Lung (tissue), 12 donors: ENCODE data around the gene RIMS3. TPM values are rescaled to one million over a fixed set of nuclear protein-coding genes. Genes with fewer than 3 reads are reported as not detected.

Experiments used
- ATAC-seq: fragments of 200-7000 bp; cut with Tn5 transposase; one replicate; pipeline ENCODE4 v1.9.1; 2020; ENCODE audit warnings: moderate number of reproducible peaks; ENCODE audit not compliant: insufficient read depth, low FRiP score
- DNase-seq, 3 donors: peaks; one replicate each; pipeline ENCODE4 v3.0.0-alpha.2; 2013 to 2017
- H3K27ac ChIP-seq, 2 donors: one replicate each; pipeline ENCODE4 v1.5.1; 2013; ENCODE audit warnings: mild to moderate bottlenecking in 2 of 2, moderate library complexity in 2 of 2, control low read depth in 1 of 2, inconsistent platforms in 1 of 2, low read depth in 1 of 2, low read length in 1 of 2
- H3K27me3 ChIP-seq, 3 donors: one replicate each; pipeline ENCODE4 v1.5.1; 2013; ENCODE audit warnings: low read length in 2 of 3; ENCODE audit not compliant: control insufficient read depth in 3 of 3, insufficient read depth in 3 of 3
- H3K36me3 ChIP-seq, 4 donors: one replicate each; pipeline ENCODE4 v1.5.1; 2013; ENCODE audit warnings: low read length in 4 of 4, mild to moderate bottlenecking in 1 of 4, moderate library complexity in 1 of 4; ENCODE audit not compliant: control insufficient read depth in 4 of 4, insufficient read depth in 4 of 4
- H3K4me1 ChIP-seq, 5 donors: one replicate each; pipeline ENCODE4 v1.5.1; 2013; ENCODE audit warnings: low read length in 5 of 5, mild to moderate bottlenecking in 2 of 5, moderate library complexity in 1 of 5; ENCODE audit not compliant: control insufficient read depth in 5 of 5, insufficient read depth in 5 of 5
- H3K4me3 ChIP-seq: one replicate; pipeline ENCODE4 v1.5.1; 2013; ENCODE audit warnings: mild to moderate bottlenecking, control low read depth, moderate library complexity
- H3K9ac ChIP-seq, 2 donors: one replicate each; pipeline ENCODE4 v1.5.1; 2013; ENCODE audit warnings: low read length in 2 of 2, control low read depth in 1 of 2; ENCODE audit not compliant: insufficient read depth in 1 of 2
- H3K9me3 ChIP-seq, 4 donors: one replicate each; pipeline ENCODE4 v1.5.1; 2013; ENCODE audit warnings: low read length in 3 of 4, mild to moderate bottlenecking in 1 of 4, moderate library complexity in 1 of 4; ENCODE audit not compliant: control insufficient read depth in 4 of 4, insufficient read depth in 3 of 4
- WGBS, 2 donors: extraction: QIAGEN DNeasy Blood & Tissue Kit; methylation state at CpG; one replicate each; pipeline ENCODE4 v1.1.7; 2013; 5-methylcytosine and 5-hydroxymethylcytosine counted together
- polyA plus RNA-seq, 2 donors: library from polyadenylated mRNA; stranded (reverse); fragments of 200-250 nt; gene quantifications; one replicate each; pipeline ENCODE4 v1.2.1, GENCODE V29; 2013
- total RNA-seq, 2 donors: library from RNA; depleted of rRNA in 1 of 2; stranded (reverse); fragments of >200 nt in 1 of 2; gene quantifications; one replicate each; pipeline ENCODE4 v1.2.1, GENCODE V29; 2014 to 2021
- TF ChIP-seq, protein P1 (sequence below): IDR thresholded peaks from 2 replicates; pipeline ENCODE4 v1.5.1; 2012; ENCODE audit warnings: mild to moderate bottlenecking; ENCODE audit errors: control extremely low read depth, extremely low read depth
- donor health status: control.
- donor health status: control.
- donor health status: Bipolar disorder and iron deficiency.
- donor health status: healthy.
- donor health status: DM: yes; HTN: yes; CAD: no.

Gene RIMS3
- total and polyA plus RNA-seq, 4 donors = 0.93 to 5.5 (median 1.5) TPM

DNA sequence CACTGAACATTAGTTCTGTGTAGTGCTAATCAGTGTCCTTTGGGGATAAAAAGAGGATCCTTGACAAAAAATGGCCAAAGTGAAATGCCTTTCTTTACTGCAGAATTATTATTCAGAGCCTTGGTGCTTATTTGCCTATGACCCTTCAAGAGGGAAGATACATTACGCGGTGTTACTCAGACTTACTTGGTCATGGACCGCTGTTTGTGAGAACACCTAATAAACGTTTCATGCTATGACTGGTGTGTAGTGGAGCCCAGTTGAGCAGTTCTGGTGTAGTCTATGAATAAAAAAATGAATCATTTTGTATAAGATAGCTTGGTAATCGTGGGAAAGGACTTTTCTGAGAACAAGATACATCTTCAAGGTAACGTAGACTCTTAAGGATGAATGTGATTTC is 34.3 kb upstream of the RIMS3 start:
- Histone ChIP-seq H3K27ac (no peak overlapping the region), H3K4me3 (no peak overlapping the region), H3K36me3 (no peaks in the 10 kb centered on the region), H3K9ac (no peak overlapping the region), H3K9me3 (no peaks in the 10 kb centered on the region), H3K4me1 (peaks cover 0 to 15% (median 3%) of the 10 kb centered on the region in 5 donors), H3K27me3 (no peaks in the 10 kb centered on the region)
- WGBS, 2 donors = 89 to 92% methylated on average over 6 of the region's 6 CpGs
- TF ChIP-seq, protein P1, sequence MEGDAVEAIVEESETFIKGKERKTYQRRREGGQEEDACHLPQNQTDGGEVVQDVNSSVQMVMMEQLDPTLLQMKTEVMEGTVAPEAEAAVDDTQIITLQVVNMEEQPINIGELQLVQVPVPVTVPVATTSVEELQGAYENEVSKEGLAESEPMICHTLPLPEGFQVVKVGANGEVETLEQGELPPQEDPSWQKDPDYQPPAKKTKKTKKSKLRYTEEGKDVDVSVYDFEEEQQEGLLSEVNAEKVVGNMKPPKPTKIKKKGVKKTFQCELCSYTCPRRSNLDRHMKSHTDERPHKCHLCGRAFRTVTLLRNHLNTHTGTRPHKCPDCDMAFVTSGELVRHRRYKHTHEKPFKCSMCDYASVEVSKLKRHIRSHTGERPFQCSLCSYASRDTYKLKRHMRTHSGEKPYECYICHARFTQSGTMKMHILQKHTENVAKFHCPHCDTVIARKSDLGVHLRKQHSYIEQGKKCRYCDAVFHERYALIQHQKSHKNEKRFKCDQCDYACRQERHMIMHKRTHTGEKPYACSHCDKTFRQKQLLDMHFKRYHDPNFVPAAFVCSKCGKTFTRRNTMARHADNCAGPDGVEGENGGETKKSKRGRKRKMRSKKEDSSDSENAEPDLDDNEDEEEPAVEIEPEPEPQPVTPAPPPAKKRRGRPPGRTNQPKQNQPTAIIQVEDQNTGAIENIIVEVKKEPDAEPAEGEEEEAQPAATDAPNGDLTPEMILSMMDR = no peak
- no peak for DNase-seq
- no peak for ATAC-seq

DNA sequence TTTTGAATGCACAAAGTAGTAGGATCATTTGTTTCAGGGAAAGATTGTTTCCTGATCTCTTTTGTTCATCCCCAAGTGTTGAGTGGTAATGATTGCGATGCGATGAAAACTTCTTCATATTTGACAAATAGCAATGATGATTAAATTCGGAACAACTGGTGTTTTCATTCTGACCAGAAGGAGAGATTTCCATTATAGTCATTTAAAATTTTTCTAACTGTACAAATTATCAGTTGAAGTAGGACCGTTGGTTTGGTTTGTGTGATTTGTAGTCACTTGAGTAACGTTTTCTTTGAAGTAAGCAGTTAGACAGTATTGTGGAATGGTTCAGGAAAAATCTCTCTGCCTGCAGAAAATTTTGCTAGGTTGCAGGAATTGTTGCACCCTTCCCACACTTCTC is 32.0 kb upstream of the RIMS3 start:
- Histone ChIP-seq H3K9me3 (no peaks in the 10 kb centered on the region), H3K4me3 (no peak overlapping the region)
- ATAC-seq = no peak

DNA sequence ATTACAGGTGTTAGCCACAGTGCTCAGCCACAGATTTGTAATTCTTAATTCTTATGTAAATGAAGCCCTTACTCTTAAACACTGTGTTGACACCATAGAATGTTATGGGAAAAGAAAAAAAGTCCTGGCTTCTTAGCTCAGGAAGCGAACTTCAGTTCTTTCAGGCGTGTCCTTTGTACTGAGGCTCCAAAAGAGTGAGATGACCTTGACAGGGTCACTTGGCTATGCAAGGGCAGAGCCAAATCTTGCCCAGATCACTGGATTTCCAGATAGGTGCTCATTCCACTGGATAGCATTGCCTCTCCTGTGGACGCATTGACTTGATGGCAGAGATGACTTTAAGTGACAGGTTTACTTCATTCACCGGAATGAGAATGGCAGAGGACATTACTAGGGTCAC is 30.8 kb upstream of the RIMS3 start:
- Histone ChIP-seq H3K36me3 (no peaks in the 10 kb centered on the region), H3K27me3 (no peaks in the 10 kb centered on the region), H3K9me3 (no peaks in the 10 kb centered on the region), H3K4me3 (no peak overlapping the region), H3K27ac (no peak overlapping the region), H3K9ac (no peak overlapping the region), H3K4me1 (peaks cover 0 to 28% (median 4%) of the 10 kb centered on the region in 5 donors)
- TF ChIP-seq, protein P1 = no peak
- DNase-seq = no peak
- no peak for ATAC-seq
- 81 to 83% methylated on average over 4 of the region's 4 CpGs for WGBS, 2 donors

More for the DNA sequence above, 32.0 kb upstream of the RIMS3 start:
- no peaks in the 10 kb centered on the region for H3K36me3 ChIP-seq
- H3K27ac ChIP-seq = no peak overlapping the region
- no peaks in the 10 kb centered on the region for H3K27me3 ChIP-seq
- DNase-seq = no peak
- 74 to 76% methylated on average over 5 of the region's 5 CpGs for WGBS, 2 donors
- TF ChIP-seq, protein P1 = no peak
- H3K9ac ChIP-seq = no peak overlapping the region
- H3K4me1 ChIP-seq = peaks cover 0 to 25% (median 4%) of the 10 kb centered on the region in 5 donors

DNA sequence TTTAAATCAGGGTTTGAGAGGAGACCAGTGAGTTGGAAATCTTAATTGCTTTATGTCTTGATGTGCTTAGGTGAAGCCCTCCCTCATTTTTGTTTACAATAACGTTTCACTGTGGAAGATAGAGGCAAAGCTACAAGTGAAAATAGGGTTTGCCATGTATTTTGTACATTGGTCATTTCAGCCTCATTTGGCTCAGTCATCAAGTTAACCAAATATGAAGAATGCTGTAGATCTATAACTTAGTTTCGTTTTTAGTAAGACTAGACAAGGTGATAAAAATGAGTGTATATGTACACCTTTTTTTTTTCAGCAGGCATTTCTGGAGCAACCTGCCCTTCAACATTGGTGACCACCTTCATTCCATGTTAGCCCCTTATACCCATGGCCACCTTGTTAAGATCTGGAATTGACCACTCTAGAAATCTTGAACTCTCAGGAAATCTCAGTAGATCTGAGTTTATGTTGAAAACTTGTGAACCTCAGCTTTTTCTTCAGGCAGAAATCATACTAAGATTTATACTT is 28.9 kb upstream of the RIMS3 start:
- no peak for ATAC-seq
- H3K36me3 ChIP-seq = peaks cover 0 to 2% (median 0%) of the 10 kb centered on the region in 4 donors
- H3K4me3 ChIP-seq = no peak overlapping the region
- H3K27me3 ChIP-seq = no peaks in the 10 kb centered on the region
- TF ChIP-seq, protein P1 = no peak
- 50 to 76% methylated on average over 2 of the region's 2 CpGs for WGBS, 2 donors
- no peak overlapping the region for H3K27ac ChIP-seq
- peaks cover 0 to 33% (median 2%) of the 10 kb centered on the region in 5 donors for H3K4me1 ChIP-seq
- no peaks in the 10 kb centered on the region for H3K9me3 ChIP-seq
- DNase-seq = no peak
- no peak overlapping the region for H3K9ac ChIP-seq
